Neural cell (in vitro differentiated cells): ENCODE measurements around the gene KLHDC7B. TPM values are rescaled to one million over a fixed set of nuclear protein-coding genes. Genes with fewer than 3 reads are reported as not detected.

Experiments
- H2AFZ ChIP-seq: fragments of 200-600, 300-800 bp; sonication (generic), shearing (Covaris generic); 2 replicates; pipeline ENCODE4 v1.6.0; 2014; ENCODE audit warnings: low read depth, mild to moderate bottlenecking, antibody characterized with exemption, low read length, moderate library complexity
- H3F3A ChIP-seq: fragments of 200-600 bp; shearing (Covaris generic); 2 replicates; pipeline ENCODE4 v1.6.1; 2016; ENCODE audit warnings: mild to moderate bottlenecking, moderate library complexity, mixed read lengths, antibody characterized with exemption, low read length; ENCODE audit not compliant: insufficient read depth, poor library complexity, severe bottlenecking
- H3K27ac ChIP-seq: fragments of 200-600, 300-800 bp; sonication (generic), shearing (Covaris generic); 2 replicates; pipeline ENCODE4 v1.5.1; 2014; ENCODE audit warnings: mild to moderate bottlenecking, low read length, moderate library complexity
- H3K27me3 ChIP-seq: fragments of 300-800, 200-600 bp; sonication (generic), shearing (Covaris generic); 2 replicates; pipeline ENCODE4 v1.6.0; 2014; ENCODE audit warnings: mild to moderate bottlenecking, low read depth, low read length, moderate library complexity; ENCODE audit not compliant: insufficient read depth
- H3K36me3 ChIP-seq: fragments of 300-800, 200-600 bp; sonication (generic), shearing (Covaris generic); 2 replicates; pipeline ENCODE4 v1.5.1; 2014; ENCODE audit warnings: mild to moderate bottlenecking, antibody characterized with exemption, low read length, moderate library complexity; ENCODE audit not compliant: insufficient read depth
- H3K4me2 ChIP-seq: fragments of 300-800, 200-600 bp; sonication (generic), shearing (Covaris generic); 2 replicates; pipeline ENCODE4 v1.6.0; 2014; ENCODE audit warnings: mild to moderate bottlenecking, low read length
- H3K4me3 ChIP-seq: fragments of 300-800, 200-600 bp; sonication (generic), shearing (Covaris generic); 2 replicates; pipeline ENCODE4 v1.5.1; 2014; ENCODE audit warnings: mild to moderate bottlenecking, low read length, moderate library complexity
- H3K79me2 ChIP-seq: fragments of 200-600 bp; shearing (Covaris generic); replicated peaks from 2 replicates; pipeline ENCODE4 v1.6.0; 2014; ENCODE audit warnings: mild to moderate bottlenecking, low read length, moderate library complexity; ENCODE audit not compliant: insufficient read depth
- H3K9ac ChIP-seq: fragments of 300-800, 200-600 bp; sonication (generic), shearing (Covaris generic); 2 replicates; pipeline ENCODE4 v1.6.1; 2016; ENCODE audit warnings: mild to moderate bottlenecking, low read length, mixed read lengths
- H3K9me2 ChIP-seq: fragments of 200-600 bp; shearing (Covaris generic); 2 replicates; pipeline ENCODE4 v1.6.1; 2016; ENCODE audit warnings: mild to moderate bottlenecking, low read length, mixed read lengths; ENCODE audit not compliant: insufficient read depth
- H3K9me3 ChIP-seq: fragments of 200-600, 300-800 bp; sonication (generic), shearing (Covaris generic); 2 replicates; pipeline ENCODE4 v1.6.1; 2016; ENCODE audit warnings: mild to moderate bottlenecking, mixed run types, low read length, moderate library complexity, mixed read lengths
- H4K20me1 ChIP-seq: fragments of 200-600 bp; shearing (Covaris generic); 2 replicates; pipeline ENCODE4 v1.6.1; 2016; ENCODE audit warnings: mild to moderate bottlenecking, mixed run types; ENCODE audit not compliant: insufficient read depth
- CTCF ChIP-seq: fragments of 450-650 bp; IDR thresholded peaks from 2 replicates; pipeline ENCODE4 v1.5.1; 2014; ENCODE audit warnings: antibody characterized with exemption, mild to moderate bottlenecking, moderate library complexity; ENCODE audit not compliant: poor library complexity, severe bottlenecking
- EP300 ChIP-seq: fragments of 450-650 bp; conservative IDR thresholded peaks from 2 replicates; pipeline ENCODE4 v1.6.1; 2014; ENCODE audit warnings: antibody characterized with exemption, mild to moderate bottlenecking, moderate library complexity; ENCODE audit not compliant: poor library complexity, severe bottlenecking
- EZH2 ChIP-seq: fragments of 200-600, 300-800 bp; shearing (Covaris generic), sonication (generic); IDR thresholded peaks from 2 replicates; pipeline ENCODE4 v1.6.1; 2014; ENCODE audit warnings: antibody characterized with exemption, low read length, borderline replicate concordance, mild to moderate bottlenecking; ENCODE audit not compliant: insufficient read depth, poor library complexity, severe bottlenecking
- MXI1 ChIP-seq: fragments of 450-650 bp; conservative IDR thresholded peaks from 2 replicates; pipeline ENCODE4 v1.6.1; 2014; ENCODE audit warnings: antibody characterized with exemption, mild to moderate bottlenecking; ENCODE audit not compliant: poor library complexity, severe bottlenecking
- POLR2AphosphoS5 ChIP-seq: IDR thresholded peaks from 2 replicates; pipeline ENCODE4 v1.6.1; 2012
- RAD21 ChIP-seq: fragments of 450-650 bp; conservative IDR thresholded peaks from 2 replicates; pipeline ENCODE4 v1.6.1; 2014; ENCODE audit warnings: antibody characterized with exemption, mild to moderate bottlenecking, moderate library complexity
- SMC3 ChIP-seq: fragments of 450-650 bp; conservative IDR thresholded peaks from 2 replicates; pipeline ENCODE4 v1.6.1; 2014; ENCODE audit warnings: antibody characterized with exemption, mild to moderate bottlenecking, moderate library complexity; ENCODE audit not compliant: poor library complexity
- TAF1 ChIP-seq: IDR thresholded peaks from 2 replicates; pipeline ENCODE4 v1.6.1; 2012; ENCODE audit warnings: low read depth
- polyA plus RNA-seq: library from polyadenylated mRNA; depleted of rRNA; stranded (reverse); fragments of >200 nt; gene quantifications from 2 replicates; pipeline ENCODE4 v1.2.3, GENCODE V29; 2014
- TF ChIP-seq, protein P1 (sequence below): IDR thresholded peaks from 2 replicates; pipeline ENCODE4 v1.6.1; 2012; ENCODE audit warnings: borderline replicate concordance

Gene KLHDC7B
- polyA plus RNA-seq, 1 donor from 2014 or later = not detected

- Histone ChIP-seq H3K27ac (no peak overlapping the region), H3K9ac (no peak overlapping the region), H3K9me2 (no peaks in the 10 kb centered on the region), H3K36me3 (no peaks in the 10 kb centered on the region), H3K27me3 (no peaks in the 10 kb centered on the region), H3K79me2 (peaks cover 9% of the 10 kb centered on the region), H4K20me1 (no peaks in the 10 kb centered on the region), H3F3A (no peaks in the 10 kb centered on the region), H3K4me2 (no peak overlapping the region), H2AFZ (no peak overlapping the region), H3K4me3 (no peak overlapping the region), H3K9me3 (no peaks in the 10 kb centered on the region)
- TF ChIP-seq, protein P1, sequence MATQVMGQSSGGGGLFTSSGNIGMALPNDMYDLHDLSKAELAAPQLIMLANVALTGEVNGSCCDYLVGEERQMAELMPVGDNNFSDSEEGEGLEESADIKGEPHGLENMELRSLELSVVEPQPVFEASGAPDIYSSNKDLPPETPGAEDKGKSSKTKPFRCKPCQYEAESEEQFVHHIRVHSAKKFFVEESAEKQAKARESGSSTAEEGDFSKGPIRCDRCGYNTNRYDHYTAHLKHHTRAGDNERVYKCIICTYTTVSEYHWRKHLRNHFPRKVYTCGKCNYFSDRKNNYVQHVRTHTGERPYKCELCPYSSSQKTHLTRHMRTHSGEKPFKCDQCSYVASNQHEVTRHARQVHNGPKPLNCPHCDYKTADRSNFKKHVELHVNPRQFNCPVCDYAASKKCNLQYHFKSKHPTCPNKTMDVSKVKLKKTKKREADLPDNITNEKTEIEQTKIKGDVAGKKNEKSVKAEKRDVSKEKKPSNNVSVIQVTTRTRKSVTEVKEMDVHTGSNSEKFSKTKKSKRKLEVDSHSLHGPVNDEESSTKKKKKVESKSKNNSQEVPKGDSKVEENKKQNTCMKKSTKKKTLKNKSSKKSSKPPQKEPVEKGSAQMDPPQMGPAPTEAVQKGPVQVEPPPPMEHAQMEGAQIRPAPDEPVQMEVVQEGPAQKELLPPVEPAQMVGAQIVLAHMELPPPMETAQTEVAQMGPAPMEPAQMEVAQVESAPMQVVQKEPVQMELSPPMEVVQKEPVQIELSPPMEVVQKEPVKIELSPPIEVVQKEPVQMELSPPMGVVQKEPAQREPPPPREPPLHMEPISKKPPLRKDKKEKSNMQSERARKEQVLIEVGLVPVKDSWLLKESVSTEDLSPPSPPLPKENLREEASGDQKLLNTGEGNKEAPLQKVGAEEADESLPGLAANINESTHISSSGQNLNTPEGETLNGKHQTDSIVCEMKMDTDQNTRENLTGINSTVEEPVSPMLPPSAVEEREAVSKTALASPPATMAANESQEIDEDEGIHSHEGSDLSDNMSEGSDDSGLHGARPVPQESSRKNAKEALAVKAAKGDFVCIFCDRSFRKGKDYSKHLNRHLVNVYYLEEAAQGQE = no peak
- TF ChIP-seq EP300 (no peak), MXI1 (no peak), RAD21 (no peak), EZH2 (no peak), CTCF (no peak), POLR2AphosphoS5 (no peak), TAF1 (no peak), SMC3 (no peak)
Measured at GRCh38 chr22:50579752-50580151, 34.1 kb downstream of the KLHDC7B start.

DNA sequence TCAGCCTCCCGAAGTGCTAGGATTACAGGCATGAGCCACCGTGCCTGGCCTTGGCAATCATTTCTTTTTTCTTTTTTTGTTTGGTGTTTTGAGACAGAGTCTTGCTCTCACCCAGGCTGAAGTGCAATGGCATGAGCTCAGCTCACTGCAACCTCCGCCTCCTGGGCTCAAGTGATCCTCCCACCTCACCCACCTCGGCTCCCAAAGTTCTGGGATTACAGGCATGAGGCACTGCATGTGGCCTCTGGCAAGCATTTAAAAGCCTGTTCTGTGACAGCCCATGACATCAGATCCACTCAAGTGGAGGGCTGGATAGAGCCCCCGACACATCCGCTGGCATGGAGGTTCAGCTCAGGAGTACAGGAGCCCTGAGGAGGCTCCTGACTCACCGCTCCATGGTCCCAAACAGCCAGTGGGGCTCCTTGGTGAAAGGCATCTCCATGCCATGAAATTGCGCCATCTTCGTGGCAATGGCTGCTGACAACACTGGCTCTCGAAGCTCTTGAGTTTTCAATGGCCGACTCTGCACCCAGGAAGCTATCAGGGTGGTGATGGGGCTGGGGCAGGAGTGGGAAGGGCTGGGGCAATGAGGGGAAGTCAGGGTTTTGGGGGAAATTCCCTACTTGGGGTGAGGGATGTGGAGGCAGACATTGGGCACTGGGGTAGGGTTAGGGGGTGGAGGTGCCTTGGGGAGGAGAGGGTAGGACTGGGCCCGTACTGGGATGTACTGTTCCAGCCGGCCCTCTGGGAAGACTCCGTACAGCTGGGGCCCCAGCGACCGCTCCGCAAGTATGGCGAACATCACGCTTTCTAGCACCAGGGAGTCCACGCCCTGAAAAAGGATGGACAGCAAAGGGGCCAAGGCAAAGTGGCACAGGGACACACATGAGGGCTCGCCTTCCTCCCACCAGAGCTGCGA lies 35.6 kb downstream of the KLHDC7B start:
- H3K36me3 ChIP-seq = no peaks in the 10 kb centered on the region
- TF ChIP-seq TAF1 (no peak), EZH2 (no peak), CTCF (no peak), MXI1 (no peak), RAD21 (no peak), SMC3 (no peak), EP300 (no peak)
- TF ChIP-seq, protein P1 = no peak
- no peaks in the 10 kb centered on the region for H3K9me2 ChIP-seq
- H3K9me3 ChIP-seq = no peaks in the 10 kb centered on the region
- peaks cover 9% of the 10 kb centered on the region for H3K79me2 ChIP-seq
- H3F3A ChIP-seq = no peaks in the 10 kb centered on the region
- peak overlapping the region; percentile 80 for H3K4me2 ChIP-seq
- no peaks in the 10 kb centered on the region for H3K27me3 ChIP-seq
- H3K4me3 ChIP-seq = peak overlapping the region; percentile 96
- H3K27ac ChIP-seq = peak overlapping the region; percentile 93
- no peaks in the 10 kb centered on the region for H4K20me1 ChIP-seq
- H2AFZ ChIP-seq = no peak overlapping the region
- H3K9ac ChIP-seq = peak overlapping the region; percentile 97
